ENCODE results near the gene PKP2.

The PKP2 gene

GRCh38 chr12:32896432-32897280 is at the start of gene PKP2:
Gene PKP2, minus strand, starts transcription at chr12:32896777. Its CDS starts 46 bp downstream, at chr12:32896731.
- peak; percentile 100 for DNase-seq

DNA sequence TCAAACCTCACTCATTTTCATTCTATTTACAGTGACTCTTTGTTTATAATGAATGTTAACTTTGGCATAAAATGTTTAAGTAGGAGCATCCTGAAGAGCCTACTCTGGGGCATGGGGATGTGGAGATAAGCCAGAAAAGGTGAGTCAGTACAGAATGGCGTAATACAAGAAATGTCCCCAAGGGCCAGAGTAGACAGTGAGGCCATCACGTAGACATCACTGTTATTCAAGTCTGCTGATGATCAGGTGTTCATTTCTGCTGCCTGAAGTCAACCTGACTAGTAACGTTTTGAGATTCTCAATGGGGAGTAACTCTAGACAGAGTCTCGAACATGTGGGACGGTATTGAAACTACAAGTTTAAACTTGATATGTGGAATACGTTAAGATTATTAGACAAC is 47.6 kb upstream of the PKP2 start:
- no peak for DNase-seq

- no peak for DNase-seq
These were observed 43.2 kb upstream of the PKP2 start for GRCh38 chr12:32939801-32940200.

- no peak for DNase-seq
These were observed 30.4 kb upstream of the PKP2 start for GRCh38 chr12:32926963-32927362.

- no peak for DNase-seq
These were observed 29.8 kb upstream of the PKP2 start for GRCh38 chr12:32926356-32926755.

DNA sequence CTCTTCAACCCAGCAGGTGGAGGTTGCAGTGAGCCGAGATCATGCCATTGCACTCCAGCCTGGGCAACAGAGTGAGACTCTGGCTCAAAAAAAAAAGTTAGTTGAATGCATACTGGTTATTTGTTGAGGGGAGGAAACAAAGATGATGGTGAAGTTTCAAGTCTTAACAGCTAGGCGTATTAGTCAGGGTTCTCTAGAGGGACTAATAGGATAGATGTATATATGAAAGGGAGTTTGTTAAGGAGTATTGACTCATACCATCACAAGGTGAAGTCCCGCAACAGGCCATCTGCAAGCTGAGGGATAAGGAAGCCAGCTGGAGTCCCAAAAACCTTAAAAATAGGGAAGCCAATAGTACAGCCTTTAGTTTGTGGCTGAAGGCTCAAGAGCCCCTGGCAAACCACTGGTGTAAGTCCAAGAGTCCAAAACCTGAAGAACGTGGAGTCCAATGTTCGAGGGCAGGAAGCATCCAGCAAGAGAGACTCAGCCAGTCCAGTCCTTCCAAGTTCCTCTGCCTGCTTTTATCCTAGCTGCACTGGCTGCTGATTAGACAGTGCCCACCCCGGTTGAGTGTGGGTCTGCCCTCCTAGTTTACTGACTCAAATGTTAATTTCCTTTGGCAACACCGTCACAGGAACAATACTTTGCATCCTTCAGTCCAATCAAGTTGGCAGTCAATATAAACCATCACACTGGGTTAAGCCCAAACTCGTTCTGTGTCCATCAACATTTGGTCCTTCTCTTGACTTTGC is 26.1 kb upstream of the PKP2 start:
- no peak for DNase-seq

DNA sequence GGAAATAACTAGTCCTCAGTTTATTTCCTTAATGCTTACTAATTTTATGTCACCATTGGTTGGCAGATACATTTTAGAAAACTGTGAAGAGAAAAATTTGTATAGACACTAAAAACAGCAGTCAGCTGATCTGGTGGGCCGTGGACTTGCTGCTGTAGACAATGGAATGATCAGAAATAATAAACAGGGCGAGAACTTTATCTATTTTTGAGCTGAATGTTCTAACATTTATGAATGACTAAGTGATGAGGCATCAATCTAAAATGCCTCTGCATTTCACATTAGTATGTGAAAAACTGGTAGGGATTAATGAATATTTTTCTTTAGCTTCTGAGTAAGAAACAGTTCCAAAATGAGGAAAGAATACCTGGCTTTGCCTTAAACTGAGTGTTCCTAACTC is 24.8 kb upstream of the PKP2 start:
- no peak for DNase-seq

GRCh38 chr12:32920506-32921085 is 24.0 kb upstream of the PKP2 start:
- no peak for DNase-seq

GRCh38 chr12:32918890-32919801 is 22.6 kb upstream of the PKP2 start:
- DNase-seq: no peak

- DNase-seq: no peak
These were observed 20.6 kb upstream of the PKP2 start for GRCh38 chr12:32917094-32917611.

DNA sequence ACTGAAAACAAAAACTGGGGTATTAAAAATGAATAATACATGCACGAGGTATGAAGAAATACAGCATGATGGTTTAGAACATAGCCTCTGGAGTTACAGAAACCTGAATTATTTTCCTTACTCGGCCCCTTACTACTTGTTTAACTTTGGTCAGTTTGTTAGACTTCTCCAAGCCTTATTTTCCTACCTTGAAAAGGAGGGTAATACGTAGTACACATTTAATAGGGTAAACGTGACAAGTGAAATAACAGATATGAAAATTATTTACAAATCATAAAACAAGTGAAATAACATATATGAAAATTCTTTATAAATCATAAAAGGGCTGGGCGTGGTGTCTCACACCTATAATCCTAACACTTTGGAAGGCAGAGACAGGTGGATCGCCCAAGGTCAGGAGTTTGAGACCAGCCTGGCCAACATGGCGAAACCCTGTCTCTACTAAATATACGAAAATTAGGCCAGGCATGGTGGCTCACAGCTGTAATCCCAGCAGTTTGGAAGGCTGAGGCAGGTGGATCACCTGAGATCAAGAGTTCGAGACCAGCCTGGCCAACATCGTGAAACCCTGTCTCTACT is 11.4 kb upstream of the PKP2 start:
- DNase-seq: no peak

- no peak for DNase-seq
These were observed 10.6 kb upstream of the PKP2 start for GRCh38 chr12:32907166-32907565.

DNA sequence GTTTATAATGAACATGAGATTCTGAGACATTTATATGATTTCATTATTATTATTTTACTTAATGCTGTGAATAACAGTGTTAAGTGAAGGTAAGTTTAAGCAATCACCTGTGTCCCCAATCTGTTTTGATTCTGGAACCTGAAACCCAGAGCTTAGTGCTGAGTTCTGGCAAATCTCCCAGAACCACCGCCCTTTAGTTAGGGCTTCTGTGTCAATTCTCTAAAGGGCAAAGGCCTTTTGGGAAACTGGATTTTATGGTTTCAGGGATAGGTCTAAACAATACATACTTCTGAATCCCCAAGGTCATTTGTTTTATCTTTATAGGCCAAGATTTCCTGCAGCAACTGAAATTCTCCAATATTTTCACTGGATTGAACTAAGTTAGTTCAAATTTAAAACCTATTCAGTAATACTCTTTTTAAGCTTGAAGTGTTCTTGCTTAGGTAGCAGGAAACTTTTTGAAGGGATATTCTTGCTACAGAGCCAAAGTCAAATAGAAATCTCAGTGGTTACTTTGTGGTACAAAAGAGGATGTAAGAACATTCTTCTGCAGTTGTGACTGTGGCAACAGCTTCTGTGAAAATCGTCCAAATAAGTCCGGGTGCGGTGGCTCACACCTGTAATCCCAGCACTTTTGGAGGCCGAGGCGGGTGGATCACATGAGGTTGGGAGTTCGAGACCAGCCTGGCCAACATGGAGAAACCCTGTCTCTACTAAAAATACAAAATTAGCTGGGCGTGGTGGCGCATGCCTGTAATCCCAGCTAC is 10.0 kb upstream of the PKP2 start:
- no peak for DNase-seq

DNA sequence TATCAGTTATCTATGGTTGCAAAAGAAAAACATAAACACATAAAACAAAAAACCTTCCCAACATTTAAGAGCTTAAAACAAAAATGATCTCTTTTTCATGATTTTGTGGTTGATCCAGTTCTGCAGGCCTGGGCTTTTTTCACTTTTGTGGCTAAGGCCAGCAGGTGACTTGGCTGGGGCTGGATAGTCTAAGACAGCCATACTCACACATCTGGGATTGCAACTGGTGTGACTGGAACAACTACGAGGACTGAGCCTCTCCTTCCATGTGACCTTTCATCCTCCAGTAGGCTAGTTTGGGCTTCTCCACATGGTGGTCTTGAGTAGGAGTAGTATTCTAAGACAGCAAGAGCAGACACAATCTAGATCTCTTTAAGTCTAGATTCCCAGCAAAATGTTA is 7.2 kb upstream of the PKP2 start:
- DNase-seq: no peak

DNA sequence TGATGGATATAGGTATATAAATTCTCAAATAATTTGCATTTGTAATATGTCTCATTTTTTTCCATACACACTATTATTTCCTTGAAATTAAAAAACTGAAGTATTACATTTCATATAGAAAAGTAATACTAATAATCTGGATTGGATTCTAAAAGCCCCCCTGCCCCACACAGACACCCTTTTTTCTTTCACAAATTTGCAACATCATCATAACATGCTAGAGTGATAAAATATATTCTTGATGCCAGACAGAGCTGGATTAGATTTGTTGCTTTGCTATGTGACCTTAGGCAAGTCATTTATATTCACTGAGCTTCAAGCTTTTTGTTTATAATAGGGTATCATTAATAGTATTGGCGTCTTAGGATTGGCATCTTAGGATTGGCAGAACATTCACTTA is 6.7 kb upstream of the PKP2 start:
- no peak for DNase-seq

- no peak for DNase-seq
These were observed 5.9 kb upstream of the PKP2 start for GRCh38 chr12:32902287-32902997.

- DNase-seq: no peak
These were observed 5.0 kb upstream of the PKP2 start for GRCh38 chr12:32901553-32901952.

DNA sequence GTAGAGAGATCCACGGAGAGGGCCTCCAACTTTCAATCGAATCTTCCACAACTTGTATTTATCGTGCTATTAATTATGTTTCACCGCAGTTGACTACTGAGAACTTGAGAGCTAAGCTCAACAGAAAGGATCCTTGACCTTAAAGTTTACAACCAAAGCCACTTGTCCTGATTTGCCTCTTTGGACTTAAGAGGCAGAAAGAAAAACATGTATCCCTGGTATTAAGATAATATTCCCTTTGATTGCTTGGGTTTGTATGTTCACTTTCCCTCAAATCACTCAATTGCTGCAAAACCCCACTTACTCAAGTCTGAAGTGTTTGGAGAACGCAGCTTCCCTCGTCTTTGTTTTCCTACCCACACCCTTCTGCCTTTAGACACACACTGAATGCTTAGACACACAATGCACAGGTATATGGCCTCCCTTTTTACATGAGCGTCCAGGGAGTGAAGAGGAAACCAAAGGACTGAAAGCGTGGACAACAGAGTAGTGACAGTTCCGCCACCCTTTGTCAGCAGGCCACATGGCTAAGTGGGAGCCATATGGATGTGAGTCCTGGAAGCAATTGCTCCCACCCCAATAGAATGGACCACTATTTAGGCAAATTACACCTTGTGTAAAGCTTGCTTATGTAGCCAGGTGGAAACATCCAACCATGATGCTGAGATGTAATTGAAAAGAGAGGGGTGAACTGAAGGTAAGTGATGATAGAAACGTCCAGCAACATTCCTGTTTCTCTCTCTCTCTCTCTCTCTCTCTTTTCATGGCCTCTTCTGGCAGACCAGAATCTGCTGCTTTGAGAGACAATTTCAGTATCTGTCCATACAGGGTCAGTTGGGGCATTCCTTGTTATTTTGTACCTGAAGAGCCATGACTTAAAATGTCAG is 1.4 kb upstream of the PKP2 start:
- DNase-seq: no peak

DNA sequence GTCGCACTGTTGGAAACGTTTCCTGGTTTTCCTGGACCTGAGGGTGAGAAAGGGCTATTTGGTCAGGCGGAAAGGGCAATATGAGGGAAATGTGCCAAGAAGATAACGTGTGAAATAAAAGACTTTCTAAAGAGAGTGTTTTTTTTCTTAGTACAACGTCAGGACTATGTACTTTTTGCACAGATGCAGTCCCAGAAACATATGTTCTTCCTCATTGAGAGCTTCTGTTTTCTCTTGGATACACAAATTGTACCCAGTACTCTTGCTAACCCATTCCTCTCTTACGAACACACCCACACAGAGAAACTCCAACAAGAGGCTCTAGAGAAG is 669 bp upstream of the PKP2 start:
- no peak for DNase-seq

All from islet precursor cell (in vitro differentiated cells).